ENCODE results near the gene LHFPL6.

DNA sequence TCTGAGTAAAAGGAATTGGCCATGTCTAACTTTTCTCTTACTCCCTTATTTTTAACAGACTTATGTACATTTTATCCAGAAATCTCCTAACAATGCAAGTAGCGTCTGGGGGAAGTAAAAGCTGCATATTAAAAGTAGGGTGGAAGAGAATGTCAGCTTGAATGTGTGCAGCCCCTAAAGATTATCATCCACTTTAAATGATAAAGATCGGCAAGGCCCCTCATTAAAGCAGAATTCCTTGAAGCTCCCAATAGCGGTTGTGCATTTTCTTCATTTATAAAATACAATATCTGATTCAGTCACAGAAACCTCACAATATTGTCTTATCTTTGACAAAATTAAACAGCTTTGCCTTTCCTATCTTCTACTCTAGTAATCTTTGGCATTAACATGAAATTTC, 184.6 kb downstream of the LHFPL6 start:
- TF ChIP-seq, protein P1, sequence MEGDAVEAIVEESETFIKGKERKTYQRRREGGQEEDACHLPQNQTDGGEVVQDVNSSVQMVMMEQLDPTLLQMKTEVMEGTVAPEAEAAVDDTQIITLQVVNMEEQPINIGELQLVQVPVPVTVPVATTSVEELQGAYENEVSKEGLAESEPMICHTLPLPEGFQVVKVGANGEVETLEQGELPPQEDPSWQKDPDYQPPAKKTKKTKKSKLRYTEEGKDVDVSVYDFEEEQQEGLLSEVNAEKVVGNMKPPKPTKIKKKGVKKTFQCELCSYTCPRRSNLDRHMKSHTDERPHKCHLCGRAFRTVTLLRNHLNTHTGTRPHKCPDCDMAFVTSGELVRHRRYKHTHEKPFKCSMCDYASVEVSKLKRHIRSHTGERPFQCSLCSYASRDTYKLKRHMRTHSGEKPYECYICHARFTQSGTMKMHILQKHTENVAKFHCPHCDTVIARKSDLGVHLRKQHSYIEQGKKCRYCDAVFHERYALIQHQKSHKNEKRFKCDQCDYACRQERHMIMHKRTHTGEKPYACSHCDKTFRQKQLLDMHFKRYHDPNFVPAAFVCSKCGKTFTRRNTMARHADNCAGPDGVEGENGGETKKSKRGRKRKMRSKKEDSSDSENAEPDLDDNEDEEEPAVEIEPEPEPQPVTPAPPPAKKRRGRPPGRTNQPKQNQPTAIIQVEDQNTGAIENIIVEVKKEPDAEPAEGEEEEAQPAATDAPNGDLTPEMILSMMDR (IDR thresholded peaks at IDR 0.05; ENCODE audit: low read length) = no peak
- TF ChIP-seq EZH2 (IDR thresholded peaks at IDR 0.05; ENCODE audit: borderline replicate concordance, low read length) = no peak

All from OCI-LY1 (cell line).